UCSD-AML1 (cell line): ENCODE results near the gene ARHGAP30.
"Not testable (repeated sequence)": the region's sequence is repeated elsewhere in the genome, so short reads cannot be mapped to it uniquely, and the experiment has no call there.

Source experiments
- DNase-seq: peaks from one replicate; lab custom pipeline; 2025; ENCODE audit not compliant: unreplicated experiment; lab: John Stamatoyannopoulos, UW

Gene ARHGAP30

DNA sequence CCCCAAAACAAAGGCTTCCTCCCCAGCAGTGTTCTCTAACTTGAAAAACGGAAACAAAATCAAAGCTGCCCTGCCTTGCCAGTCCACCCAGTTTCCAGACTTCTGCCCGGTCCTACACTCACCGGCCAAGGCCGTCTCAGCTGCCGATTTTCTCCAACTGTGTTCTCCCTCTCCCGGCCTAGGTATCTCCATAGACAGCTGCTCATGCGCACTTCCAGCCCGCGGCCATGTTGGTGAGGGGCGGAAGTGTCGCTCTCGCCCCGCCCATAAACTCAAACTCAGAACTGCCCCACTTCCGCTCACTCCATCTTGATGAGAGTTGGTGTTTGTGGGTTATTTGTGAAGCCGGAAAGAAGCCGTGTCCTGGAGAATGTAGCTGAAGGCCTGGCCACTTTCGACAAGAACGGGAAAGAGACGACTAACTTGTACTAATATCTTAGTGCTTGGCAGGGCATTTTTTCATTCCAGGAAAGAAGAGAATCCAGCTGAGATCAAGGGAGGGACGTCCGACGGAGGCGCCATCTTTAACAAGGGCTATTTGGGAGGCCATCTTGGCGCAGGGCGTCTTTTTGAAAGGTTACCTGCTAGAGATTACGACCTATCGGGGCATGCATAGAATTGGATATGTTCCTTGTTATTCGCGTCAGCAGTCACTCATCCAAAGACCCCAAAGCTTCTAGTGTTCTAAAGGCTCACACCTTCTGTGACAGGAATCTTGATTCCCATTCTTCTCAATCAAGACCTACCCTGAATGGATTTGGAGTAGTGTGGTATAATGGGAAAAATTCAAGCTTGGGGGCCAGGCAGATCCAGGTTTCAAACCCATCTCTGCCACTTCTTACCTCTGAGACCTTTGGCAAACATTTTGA, 23.7 kb downstream of the ARHGAP30 start, which contains the start of gene USF1:
Gene USF1 (minus strand): TSS at position 242 of the 869 bp plus-strand sequence. CDS start 2,702 bp downstream, outside the sequence.
- DNase-seq, result peak; percentile 95

DNA sequence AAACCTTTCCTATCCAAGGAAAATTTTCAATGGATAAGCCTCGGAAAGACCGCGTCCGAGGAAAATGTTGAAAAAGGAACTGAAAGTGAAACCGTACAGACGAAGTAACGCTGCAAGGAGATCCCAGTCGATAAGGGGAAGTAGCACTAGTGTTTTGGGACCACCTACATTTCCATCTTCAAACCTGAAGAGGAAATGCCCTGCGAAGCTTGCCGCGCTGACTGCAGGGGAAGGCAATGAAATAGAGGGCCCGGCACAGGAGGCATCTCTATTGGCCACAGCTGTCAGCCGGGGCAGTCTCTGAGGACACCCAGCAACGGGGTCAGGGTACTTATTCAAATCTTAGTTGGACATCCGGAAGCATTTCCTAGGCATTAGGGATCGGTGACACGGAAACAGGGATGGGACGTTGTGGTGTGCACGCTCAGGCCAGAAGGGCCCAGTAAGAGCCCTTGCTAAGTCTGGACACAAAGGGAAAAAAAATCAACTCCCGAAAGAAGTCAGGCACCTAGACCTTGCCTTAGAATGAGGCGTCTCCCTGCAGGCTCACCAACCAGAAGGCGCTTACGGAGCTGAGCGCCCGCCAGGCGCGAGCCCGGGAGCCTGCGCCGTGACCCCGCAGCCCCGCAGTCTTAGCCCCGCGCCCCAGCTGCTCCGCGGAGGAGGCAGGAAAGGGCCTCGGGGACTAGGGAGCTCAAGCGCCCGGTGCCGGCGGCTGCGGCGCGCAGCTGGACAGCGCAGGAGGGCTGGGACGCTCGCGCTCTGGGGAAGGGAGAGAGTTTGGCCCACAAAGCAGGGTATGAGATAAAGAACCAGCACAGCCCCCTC, 24.6 kb downstream of the ARHGAP30 start:
- DNase-seq, result peak; percentile 80

DNA sequence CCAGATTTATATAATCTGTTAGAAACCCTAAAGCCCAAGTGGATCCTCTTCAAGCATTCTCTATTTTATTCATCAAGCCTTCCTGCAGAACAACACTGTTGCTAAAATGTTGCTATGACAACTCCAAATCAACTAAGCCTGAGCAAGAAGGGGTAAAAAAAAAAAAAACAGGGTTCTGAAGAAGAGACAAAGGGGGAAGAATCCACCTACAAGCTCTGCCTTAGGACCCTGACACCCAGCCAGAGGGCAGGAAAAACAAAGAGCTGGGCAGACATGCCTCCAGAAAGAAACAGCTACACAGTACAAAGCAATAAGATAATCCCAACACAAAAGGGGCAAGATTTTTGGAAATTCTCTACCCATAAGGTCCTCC, 25.2 kb downstream of the ARHGAP30 start:
- no peak for DNase-seq

DNA sequence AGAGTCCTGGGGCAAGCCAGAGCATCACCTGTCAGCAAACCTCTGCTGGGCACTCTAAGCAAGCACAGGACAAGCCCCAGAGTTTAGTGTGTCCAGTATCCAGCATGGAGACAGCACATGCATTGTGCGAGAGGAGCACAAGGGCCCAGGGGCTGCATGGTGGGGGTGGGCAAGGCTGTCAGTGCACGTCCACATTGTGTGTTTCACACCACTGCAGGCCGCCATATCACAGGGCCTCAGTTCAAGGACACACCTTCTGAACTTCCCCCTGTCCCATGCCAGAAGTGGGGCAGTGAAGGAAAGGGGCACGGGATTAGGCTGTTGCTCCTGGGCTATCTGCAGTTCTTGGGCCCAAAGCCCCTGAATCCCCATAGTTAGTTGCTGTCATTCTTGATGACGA, 30.1 kb downstream of the ARHGAP30 start:
- DNase-seq, result no peak

DNA sequence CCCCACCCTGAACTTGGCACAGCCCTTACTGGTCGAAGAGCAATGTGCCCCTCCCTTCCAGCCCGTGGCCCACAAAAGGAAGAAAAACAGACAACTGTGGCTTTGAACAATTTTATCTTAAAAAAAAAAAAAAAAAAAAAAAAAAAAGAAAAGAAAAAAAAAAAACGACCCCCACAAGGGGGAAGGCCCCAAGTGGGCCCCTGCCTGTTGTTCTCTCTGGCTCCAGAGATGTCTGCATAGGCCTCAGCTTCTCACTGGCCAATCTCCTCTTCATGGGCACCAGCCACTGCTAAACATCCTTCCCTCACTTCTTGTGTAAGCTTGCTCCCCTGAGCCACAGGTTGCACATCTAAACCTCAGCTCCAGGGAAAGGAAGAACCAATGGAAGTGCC, 30.5 kb downstream of the ARHGAP30 start:
- DNase-seq, result no peak

DNA sequence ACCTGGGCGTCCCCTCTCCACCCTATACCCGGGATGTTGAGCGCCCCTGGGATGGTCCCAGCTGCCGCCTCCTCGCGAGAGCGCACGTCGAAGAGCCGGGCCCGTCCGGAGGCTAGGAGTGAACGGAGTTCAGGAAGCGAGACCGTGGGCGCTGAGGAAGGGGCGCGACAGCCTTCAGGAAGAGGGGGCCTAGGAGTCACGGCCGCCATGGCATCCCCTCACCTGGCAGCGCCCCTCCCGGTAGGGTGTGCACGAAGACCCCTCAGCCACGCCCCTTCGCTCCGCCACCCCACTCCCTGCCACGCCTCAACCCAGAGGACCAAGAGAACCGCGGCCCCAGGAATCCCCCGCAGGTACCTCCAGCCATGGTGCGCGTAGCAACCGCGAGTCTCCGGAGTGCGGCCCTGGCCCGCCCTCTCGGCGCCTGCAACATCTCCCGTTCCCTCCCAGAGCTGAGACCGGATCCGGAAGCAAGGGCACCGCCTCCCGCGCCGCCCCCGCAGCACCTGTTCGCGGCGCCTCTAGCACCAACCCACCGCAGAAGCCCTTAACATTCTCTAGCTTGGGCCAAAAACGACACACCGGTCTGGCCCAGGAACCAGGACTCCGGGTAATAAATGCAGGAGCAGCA, 31.1 kb downstream of the ARHGAP30 start, which contains the start of gene TSTD1:
Gene TSTD1 (minus strand): TSS at position 442 of the 631 bp plus-strand sequence. CDS start 75 bp downstream, at position 367.
- no peak for DNase-seq

DNA sequence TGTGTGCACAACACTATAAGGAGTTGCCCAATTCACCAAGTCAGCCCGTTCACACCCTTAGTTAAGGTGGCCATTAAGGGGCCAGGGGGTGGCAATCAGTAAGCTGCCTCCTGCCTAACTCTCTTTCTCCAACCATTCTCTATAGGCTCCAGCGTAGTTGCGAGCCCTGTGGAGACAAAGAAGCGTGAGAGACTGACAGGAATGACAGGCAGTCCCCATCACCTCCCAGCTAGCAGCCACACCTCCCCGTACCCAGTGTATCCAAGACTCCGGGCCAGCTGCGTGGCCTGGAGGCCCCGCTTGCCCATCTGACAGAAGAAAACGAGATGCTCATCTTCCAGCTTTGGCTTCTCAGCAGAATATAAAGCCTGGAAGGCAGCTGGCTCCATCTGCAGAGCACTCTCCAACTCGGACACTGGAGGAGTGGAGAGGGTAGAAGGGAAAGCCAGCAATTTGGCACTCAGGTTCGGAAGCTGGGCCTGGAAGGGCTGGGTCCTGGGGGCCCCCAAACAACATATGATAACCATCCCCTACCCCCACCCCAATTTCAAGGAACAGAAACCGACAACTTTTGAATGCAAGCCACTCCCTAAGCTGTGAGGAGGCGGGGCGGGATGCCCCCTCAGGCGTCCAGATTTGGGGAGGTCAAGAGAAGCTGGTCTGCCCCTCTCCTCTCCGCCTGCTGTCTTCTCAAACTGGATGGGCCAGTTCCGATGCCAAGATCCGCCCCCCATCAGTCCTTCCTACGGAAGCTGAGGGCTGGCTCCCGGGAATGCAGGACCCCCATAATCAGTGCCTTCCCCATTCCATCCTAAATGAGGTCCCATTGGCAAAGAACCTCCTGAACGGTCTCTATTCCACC, 31.8 kb downstream of the ARHGAP30 start:
- no peak for DNase-seq

DNA sequence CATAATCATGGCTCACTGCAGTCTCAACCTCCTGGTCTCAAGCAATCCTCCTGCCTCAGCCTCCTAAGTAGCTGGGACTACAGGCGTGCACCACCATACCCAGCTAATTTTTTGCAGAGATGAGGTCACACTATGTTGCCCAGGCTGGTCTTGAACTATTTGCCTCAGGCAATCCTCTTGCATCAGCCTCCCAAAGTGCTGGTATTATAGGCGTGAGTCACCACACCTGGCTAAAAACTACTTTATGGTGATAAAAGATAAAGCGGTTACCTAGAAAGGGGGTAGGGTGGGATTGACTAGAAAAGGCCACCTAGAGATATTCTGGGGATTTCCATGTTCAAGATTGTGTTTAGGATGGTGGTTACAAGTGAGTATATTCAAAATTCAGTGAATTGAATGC, 35.9 kb downstream of the ARHGAP30 start:
- DNase-seq, result no peak

DNA sequence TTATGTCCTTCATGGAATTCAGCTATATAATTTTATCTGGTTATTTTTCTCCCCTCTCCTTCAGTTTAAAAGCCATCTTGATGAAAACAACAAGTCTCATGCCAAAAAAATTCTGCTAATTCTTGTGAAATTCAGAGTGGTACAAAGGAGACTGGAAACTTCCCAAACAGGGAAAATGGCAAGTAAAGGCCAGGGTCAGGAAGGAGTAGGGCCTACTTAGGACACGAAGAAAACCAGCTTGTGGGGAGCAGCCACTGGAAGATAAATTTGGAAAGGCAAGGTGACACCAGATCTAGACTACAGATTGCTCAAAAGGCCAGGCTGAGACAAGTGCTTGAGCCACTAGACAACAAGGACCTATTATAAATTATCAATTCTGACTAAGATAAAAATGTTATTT, 37.3 kb downstream of the ARHGAP30 start:
- no peak for DNase-seq

DNA sequence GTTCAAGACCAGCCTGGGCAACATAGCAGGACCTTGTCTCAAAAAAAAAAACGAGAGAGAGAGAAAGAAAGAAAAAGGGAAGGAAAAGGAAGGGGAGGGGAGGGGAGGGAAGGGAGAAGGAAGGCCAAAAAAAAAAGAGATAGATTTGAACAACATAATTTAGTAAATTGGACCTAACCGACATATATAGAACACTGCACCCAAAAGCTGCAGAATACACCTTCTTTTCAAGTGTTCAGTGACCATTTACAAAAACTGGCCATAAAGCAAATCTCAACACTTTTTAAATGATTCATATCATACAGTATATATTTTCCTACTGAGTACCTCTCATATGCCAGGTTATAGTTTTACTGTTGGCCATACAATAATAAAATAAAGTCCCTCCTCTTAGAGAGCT, 37.8 kb downstream of the ARHGAP30 start:
- DNase-seq, result no peak

DNA sequence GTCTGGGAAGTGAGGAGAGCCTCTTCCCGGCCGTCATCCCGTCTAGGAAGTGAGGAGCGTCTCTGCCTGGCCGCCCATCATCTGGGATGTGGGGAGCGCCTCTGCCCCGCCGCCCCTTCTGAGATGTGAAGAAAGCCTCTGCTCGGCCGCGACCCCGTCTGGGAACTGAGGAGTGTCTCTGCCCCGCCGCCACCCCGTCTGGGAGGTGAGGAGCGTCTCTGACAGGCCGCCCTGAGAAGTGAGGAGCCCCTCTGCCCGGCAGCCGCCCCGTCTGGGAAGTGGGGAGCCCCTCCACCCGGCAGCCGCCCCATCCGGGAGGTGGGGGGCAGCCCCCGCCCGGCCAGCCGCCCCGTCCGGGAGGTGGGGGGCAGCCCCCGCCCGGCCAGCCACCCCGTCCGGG, 40.2 kb downstream of the ARHGAP30 start:
- not testable (repeated sequence) for DNase-seq

DNA sequence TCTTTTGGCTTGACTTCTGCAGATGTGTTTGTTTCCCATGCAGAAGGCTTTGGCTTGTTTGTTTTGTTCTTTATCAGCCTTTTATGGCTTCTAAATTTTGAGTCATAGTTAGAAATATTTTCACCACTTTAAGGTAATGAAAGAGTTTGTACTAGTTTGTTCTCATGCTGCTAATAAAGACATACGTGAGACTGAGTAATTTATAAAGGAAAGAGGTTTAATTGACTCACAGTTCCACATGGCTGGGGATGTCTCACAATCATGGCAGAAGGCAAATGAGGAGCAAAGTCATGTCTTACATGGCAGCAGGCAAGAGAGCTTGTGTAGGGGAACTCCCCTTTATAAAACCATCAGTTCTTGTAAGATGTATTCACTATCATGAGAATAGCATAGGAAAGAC, 42.7 kb downstream of the ARHGAP30 start:
- not testable (repeated sequence) for DNase-seq

DNA sequence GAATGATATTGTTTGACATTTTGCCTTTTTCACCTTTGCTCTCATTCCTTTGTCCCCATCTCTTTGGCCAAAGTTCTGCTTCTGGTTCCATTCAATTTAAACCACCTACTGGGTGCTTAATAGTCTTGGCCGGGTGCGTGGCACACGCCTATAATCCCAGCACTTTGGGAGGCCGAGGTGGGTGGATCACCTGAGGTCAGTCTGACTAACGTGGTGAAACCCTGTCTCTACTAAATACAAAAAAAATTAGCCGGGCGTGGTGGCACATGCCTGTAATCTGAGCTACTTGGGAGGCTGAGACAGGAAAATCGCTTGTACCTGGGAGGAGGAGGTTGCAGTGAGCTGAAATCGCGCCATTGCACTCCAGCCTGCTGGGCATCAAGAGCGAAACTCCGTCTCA, 47.3 kb downstream of the ARHGAP30 start:
- not testable (repeated sequence) for DNase-seq

DNA sequence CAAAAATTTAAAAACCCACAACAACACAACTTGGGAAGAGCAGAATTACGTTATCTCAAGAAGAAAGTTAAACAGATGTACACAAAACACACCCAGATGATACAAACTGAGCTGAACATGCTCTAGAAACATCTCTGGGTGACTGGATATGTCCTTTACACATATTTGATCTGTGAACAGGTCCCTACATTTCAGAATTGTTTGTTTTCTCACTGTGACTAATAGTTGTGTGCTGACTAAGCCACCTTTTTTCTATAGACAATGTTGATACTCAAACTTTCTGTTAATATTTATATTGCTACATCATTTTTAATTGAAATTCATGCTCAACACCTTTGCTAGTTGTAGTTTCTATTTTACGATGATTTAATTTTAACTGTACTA, 47.7 kb downstream of the ARHGAP30 start:
- DNase-seq, result no peak

DNA sequence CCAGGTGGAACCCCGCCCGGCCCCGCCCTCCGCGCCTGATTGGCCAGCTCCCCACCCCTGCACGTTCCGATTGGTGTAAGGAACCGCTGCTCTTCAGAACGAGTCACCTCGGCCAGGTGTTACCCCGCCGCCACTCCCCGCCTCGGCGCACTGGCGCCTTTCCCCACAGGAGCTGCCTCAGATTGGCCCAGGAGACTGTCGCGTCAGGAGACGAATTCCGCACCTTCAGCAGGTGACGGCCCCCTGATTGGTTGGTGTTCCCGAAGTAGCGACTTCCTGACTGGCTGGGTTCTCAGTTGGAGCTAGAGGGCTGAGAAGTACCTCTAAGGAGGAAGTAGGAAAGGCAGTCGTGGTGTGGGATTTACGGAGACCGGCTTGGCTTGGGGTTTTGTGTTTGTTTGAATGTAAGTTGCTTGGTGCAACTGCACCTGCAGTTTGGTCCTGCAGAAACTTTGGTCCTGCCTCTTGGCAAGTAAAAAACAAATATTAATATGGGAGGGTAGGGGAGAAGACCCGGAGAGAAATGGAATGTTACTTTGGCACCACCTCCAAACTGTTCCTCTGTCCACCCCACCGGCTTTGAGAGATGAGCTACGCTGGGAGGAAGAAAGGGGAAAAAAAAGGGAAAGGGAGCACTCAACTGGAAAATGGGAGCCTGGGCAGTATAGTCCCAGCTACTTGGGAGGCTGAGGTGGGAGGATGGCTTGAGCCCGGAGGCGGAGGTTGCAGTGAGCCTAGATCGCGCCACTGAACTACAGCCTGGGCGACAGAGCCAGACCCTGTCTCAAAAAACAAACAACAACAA, 48.3 kb downstream of the ARHGAP30 start:
- peak; percentile 85 for DNase-seq

DNA sequence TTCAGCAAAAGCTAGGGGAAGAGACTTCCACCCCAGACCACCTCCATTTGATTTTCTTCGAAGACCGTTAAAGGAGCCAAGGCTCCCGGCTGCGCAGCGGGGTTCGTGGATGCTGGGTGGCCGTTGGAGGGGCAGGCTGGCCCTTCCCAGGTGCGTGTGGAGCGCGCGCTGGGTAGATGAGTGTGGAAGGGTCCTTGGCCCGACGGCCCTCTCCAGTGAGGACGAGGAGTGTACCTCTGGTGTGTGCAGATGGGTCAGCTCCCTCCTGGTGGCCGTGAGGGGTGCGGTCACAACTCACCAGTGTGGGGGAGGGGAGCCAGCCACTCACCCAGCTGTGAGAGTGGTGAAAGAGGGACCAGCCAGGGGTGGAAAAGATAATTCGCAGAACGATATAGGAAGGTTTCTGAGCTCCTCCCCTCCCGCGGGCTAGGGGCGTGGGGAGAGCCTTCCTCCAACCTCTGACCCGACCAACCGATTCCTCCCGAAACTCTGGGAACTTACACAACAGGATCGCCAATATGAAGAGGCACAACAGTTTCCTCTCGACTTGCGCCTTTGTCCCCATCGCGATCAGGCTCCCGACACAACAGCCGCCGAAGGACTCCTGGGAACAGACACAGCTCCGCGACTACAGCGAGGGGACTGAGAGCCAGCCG, 49.1 kb downstream of the ARHGAP30 start, which contains the start of gene F11R:
Gene F11R (minus strand): TSS at position 644 of the 656 bp plus-strand sequence. CDS start 79 bp downstream, at position 565.
- DNase-seq, result peak; percentile 85

DNA sequence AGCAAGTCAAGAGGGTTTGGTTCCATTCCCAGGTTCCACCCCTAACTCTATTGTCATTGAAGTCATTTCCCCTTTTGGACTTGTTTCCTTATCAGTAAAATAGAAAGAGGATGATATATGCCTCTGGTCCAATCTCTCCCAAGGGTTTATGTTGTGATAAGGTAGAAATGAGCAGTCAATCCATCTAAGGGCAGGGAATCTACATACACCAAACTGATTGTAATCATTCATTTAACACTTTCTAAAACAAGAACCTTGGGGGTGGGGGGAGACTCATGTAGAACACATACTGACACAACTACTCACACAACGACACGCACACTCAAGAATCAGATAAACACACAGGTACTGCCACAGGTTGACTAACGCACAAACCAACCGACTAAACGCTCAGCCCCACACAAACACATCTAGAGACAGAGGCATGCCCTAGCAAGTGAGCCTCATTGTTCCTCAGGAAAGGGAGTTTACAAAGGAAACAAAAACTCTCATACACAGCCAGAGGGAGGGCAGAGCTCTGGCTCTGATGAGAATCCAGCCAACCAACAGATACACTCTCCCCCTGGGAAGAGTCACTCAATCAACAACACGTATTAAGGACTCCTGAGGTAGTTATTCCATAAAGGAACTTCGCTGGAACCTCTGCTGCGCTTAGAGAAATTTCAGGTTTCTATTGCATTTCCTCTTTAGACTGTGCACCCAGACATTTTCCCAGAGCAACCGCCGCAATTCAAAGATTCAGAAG, 49.8 kb downstream of the ARHGAP30 start:
- peak; percentile 33 for DNase-seq

DNA sequence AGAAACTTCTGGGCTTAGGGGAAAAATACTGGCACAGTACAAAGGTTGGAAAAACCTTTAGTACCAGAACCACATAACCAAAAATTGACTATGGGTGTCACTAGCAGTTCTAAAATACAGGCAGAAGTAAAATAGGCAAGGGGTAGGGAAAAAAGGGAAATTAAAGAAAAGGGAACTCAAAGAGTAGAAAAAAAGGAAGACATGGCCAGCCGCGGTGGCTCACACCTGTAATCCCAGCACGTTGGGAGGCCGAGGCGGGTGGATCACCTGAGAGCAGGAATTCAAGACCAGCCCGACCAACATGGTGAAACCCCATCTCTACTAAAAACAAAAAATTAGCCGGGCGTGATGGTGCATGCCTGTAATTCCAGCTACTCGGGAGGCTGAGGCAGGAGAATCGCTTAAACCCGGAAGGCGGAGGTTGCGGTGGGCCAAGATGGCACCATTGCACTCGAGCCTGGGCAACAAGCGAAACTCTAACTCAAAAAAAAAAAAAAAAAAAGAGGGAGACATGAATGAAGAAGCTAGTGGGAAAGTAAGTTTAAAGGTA, 50.5 kb downstream of the ARHGAP30 start:
- not testable (repeated sequence) for DNase-seq
